Sigmoid colon (tissue), 7 donors: ENCODE results near the gene ZFTA. TPM values are rescaled to one million over a fixed set of nuclear protein-coding genes. Genes with fewer than 3 reads are reported as not detected.

Experiments used
- DNase-seq: peaks from one replicate; pipeline ENCODE4 v3.0.0-alpha.2; 2019
- H3K27ac ChIP-seq, 4 donors: fragments of 200-600 bp; sonication (generic); one replicate each; pipeline ENCODE4 v1.5.1; 2016 to 2019; ENCODE audit warnings: mild to moderate bottlenecking in 1 of 4
- H3K27me3 ChIP-seq, 3 donors: fragments of 200-600 bp; sonication (generic); one replicate each; pipeline ENCODE4 v1.5.1; 2019; ENCODE audit warnings: mild to moderate bottlenecking in 1 of 3
- H3K36me3 ChIP-seq, 4 donors: fragments of 200-600 bp; sonication (generic); one replicate each; pipeline ENCODE4 v1.5.1; 2016 to 2019
- H3K4me1 ChIP-seq, 4 donors: fragments of 200-600 bp; sonication (generic); one replicate each; pipeline ENCODE4 v1.5.1; 2017 to 2019
- H3K4me3 ChIP-seq, 4 donors: fragments of 200-600 bp; sonication (generic); one replicate each; pipeline ENCODE4 v1.5.1; 2017 to 2019; ENCODE audit warnings: mild to moderate bottlenecking in 2 of 4, moderate library complexity in 1 of 4
- H3K9me3 ChIP-seq, 4 donors: fragments of 200-600 bp in 3 of 4; sonication (generic) in 3 of 4; one replicate each; pipeline versions ENCODE4 v1.5.1 to v1.6.1; 2013 to 2019
- EP300 ChIP-seq, 4 donors: sonication (generic); formaldehyde crosslinking; IDR thresholded peaks; one replicate each; pipeline ENCODE4 v1.6.1; 2017; ENCODE audit warnings: antibody characterized with exemption in 4 of 4
- POLR2A ChIP-seq, 2 donors: fragments of 450-650 bp; IDR thresholded peaks; one replicate each; pipeline ENCODE4 v1.6.1; 2016; ENCODE audit warnings: antibody characterized with exemption in 2 of 2, mild to moderate bottlenecking in 2 of 2, moderate library complexity in 2 of 2
- POLR2AphosphoS5 ChIP-seq, 4 donors: sonication (generic); formaldehyde crosslinking; IDR thresholded peaks; one replicate each; pipeline ENCODE4 v1.6.1; 2017; ENCODE audit warnings: antibody characterized with exemption in 4 of 4
- WGBS, 2 donors: extraction: QIAGEN DNeasy Blood & Tissue Kit; methylation state at CpG; one replicate each; pipeline ENCODE4 v1.1.7; 2013; 5-methylcytosine and 5-hydroxymethylcytosine counted together
- intact Hi-C: fragments of 100-400 bp; cut with DNase I; formaldehyde crosslinking; loops from one replicate; pipeline ENCODE4 v1.15.1; 2023
- polyA plus RNA-seq, 3 donors: library from polyadenylated mRNA; stranded (reverse); fragments of 200-250 nt; gene quantifications; one replicate each; pipeline ENCODE4 v1.2.3, GENCODE V29; 2013
- total RNA-seq, 4 donors: library from RNA; depleted of rRNA; stranded (reverse); fragments of >200 nt; gene quantifications; one replicate each; pipeline ENCODE4 v1.1.0, GENCODE V29; 2016
- TF ChIP-seq, protein P1 (sequence below), 4 experiments: fragments of 450-650 bp in 3 of 4; fragments of 200-600 bp in 1 of 4; IDR thresholded peaks; one replicate each; pipeline ENCODE4 v1.5.1; 2016 to 2019; ENCODE audit warnings: antibody characterized with exemption in 4 of 4, mild to moderate bottlenecking in 3 of 4, moderate library complexity in 2 of 4
- donor health status: healthy with polysubstance abuse.
- donor health status: Bipolar disorder and iron deficiency.
- donor health status: healthy.

The ZFTA gene
- total and polyA plus RNA-seq, 7 donors = 0.69 to 20.4 (median 11.1) TPM

DNA sequence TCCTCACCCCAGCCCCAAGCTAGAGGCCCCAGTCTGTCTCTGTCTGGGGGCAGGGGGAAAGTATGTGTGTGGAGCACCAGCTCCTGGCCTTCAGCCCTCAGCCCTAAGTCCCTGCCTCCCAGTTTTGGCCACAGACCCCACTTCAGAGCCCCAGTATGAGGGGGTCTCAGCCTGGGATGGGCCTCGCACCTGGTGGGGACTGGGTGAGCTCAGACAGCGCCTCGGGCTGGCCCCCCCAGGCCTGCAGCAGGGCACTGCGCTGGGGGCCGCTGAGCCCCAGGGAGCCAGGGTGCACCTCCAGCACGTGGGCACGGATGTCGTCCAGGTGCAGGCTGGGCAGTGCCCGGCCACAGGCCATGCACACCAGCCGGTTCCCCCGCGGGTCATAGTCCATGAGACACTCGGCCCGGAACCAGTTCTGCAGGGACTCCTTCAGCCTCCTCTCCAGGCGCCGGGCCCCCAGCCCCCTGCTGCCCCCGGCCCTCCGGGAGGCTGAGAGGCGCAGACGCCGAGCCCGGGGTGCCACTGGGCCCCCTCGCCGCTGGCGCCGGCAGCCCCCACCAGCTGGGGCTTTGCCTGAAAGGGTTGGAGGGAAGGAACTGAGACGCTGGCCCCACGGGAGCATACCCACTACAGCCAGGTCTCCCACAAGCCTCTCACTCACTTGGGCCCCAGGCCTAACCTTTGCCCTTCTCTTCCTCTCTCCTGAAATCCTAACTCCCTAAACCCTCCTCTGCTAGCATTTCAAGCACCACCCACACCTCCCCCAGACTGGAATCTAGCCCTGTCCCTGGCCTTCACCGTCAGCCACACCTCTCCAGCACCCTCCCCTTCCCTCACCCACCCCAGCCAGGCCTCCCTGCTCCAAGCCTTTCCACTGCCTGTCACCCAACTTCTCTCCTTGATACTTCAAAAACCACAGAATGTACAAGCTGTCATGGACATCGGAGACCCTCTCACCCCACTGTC is 3.6 kb downstream of the ZFTA start:
- peak overlapping the region in 2 of 4 donors; percentile 62 to 65 for H3K4me3 ChIP-seq
- H3K27ac ChIP-seq = peak overlapping the region; percentile 86 to 94 (median 91)
- no peak for DNase-seq

DNA sequence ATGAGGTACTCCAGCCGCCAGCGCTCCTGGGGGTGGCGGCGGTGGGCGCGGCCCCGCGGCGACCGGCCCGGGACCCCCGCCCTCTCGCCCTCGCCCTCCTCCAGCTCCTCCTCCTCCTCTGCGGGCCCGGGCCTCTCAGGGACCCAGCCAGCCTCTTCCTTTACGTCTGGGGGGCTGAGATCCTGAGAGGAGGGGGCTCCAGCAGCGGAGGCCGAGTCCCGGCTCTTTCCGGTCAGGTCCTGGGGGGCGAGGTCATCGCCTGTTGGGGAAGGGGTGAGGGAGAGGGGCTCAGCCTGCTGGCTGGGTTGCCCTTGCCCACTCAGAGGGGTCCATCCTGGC is 4.3 kb downstream of the ZFTA start:
- intact Hi-C loops = loop anchor here (5.0 to 10.0 kb wide), 2 partner anchors 92 to 980 kb away; partner anchors contain the start of genes ATL3 and TMEM179B
- WGBS, 2 donors = 82 to 88% methylated on average over 23 of the region's 23 CpGs
- Histone ChIP-seq H3K36me3 (peaks cover 0 to 5% (median 0%) of the 10 kb centered on the region in 4 donors), H3K27me3 (no peaks in the 10 kb centered on the region), H3K4me3 (peak overlapping the region in 3 of 4 donors; percentile 52 to 65 (median 62)), H3K27ac (peak overlapping the region; percentile 86 to 94 (median 91)), H3K4me1 (peaks cover 0 to 63% (median 57%) of the 10 kb centered on the region in 4 donors), H3K9me3 (no peaks in the 10 kb centered on the region)
- peak; percentile 73 for DNase-seq
- no peak for TF ChIP-seq POLR2A (IDR thresholded peaks at IDR 0.05)
- no peak for TF ChIP-seq EP300 (IDR thresholded peaks at IDR 0.05)
- TF ChIP-seq, protein P1, sequence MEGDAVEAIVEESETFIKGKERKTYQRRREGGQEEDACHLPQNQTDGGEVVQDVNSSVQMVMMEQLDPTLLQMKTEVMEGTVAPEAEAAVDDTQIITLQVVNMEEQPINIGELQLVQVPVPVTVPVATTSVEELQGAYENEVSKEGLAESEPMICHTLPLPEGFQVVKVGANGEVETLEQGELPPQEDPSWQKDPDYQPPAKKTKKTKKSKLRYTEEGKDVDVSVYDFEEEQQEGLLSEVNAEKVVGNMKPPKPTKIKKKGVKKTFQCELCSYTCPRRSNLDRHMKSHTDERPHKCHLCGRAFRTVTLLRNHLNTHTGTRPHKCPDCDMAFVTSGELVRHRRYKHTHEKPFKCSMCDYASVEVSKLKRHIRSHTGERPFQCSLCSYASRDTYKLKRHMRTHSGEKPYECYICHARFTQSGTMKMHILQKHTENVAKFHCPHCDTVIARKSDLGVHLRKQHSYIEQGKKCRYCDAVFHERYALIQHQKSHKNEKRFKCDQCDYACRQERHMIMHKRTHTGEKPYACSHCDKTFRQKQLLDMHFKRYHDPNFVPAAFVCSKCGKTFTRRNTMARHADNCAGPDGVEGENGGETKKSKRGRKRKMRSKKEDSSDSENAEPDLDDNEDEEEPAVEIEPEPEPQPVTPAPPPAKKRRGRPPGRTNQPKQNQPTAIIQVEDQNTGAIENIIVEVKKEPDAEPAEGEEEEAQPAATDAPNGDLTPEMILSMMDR (IDR thresholded peaks at IDR 0.05) = no peak
- no peak for TF ChIP-seq POLR2AphosphoS5 (IDR thresholded peaks at IDR 0.05)

More for the DNA sequence above, 3.6 kb downstream of the ZFTA start:
- H3K9me3 ChIP-seq = no peaks in the 10 kb centered on the region
- peaks cover 0 to under 1% (median 0%) of the 10 kb centered on the region in 4 donors for H3K36me3 ChIP-seq
- intact Hi-C loops = loop anchor here (5.0 to 10.0 kb wide), 2 partner anchors 93 to 980 kb away; partner anchors contain the start of genes ATL3 and TMEM179B
- WGBS, 2 donors = 24 to 73% methylated on average over 30 of the region's 30 CpGs
- no peaks in the 10 kb centered on the region for H3K27me3 ChIP-seq
- peaks cover 0 to 69% (median 63%) of the 10 kb centered on the region in 4 donors for H3K4me1 ChIP-seq
- no peak for TF ChIP-seq EP300 (IDR thresholded peaks at IDR 0.05)

GRCh38 chr11:63763496-63764339 is 4.9 kb downstream of the ZFTA start:
- Histone ChIP-seq H3K27me3 (no peaks in the 10 kb centered on the region), H3K9me3 (no peaks in the 10 kb centered on the region), H3K27ac (peak overlapping the region; percentile 86 to 94 (median 91)), H3K36me3 (peaks cover 0 to 11% (median 0%) of the 10 kb centered on the region in 4 donors), H3K4me1 (peaks cover 0 to 61% (median 55%) of the 10 kb centered on the region in 4 donors), H3K4me3 (peak overlapping the region; percentile 52 to 65 (median 58))
- intact Hi-C loops = loop anchor here (5.0 to 10.0 kb wide), 2 partner anchors 91 to 979 kb away; partner anchors contain the start of genes ATL3 and TMEM179B
- TF ChIP-seq POLR2AphosphoS5 (IDR thresholded peaks at IDR 0.05) = peak; percentile 80 to 91 (median 82)
- TF ChIP-seq, protein P1 (IDR thresholded peaks at IDR 0.05) = no peak
- TF ChIP-seq POLR2A (IDR thresholded peaks at IDR 0.05) = peak; percentile 41 to 43
- TF ChIP-seq EP300 (IDR thresholded peaks at IDR 0.05) = no peak
- DNase-seq = peak; percentile 89
- 86 to 90% methylated on average over 82 of the region's 82 CpGs for WGBS, 2 donors

GRCh38 chr11:63762654-63763495 is 5.7 kb downstream of the ZFTA start:
- intact Hi-C loops = loop anchor here (5.0 to 10.0 kb wide), 2 partner anchors 91 to 978 kb away; partner anchors contain the start of genes ATL3 and TMEM179B
- TF ChIP-seq POLR2A (IDR thresholded peaks at IDR 0.05) = no peak
- TF ChIP-seq, protein P1 (IDR thresholded peaks at IDR 0.05) = peak in 1 of 4 experiments; percentile 24
- peak; percentile 21 to 49 (median 29) for TF ChIP-seq POLR2AphosphoS5 (IDR thresholded peaks at IDR 0.05)
- TF ChIP-seq EP300 (IDR thresholded peaks at IDR 0.05) = no peak
- peaks cover 0 to 19% (median 0%) of the 10 kb centered on the region in 4 donors for H3K36me3 ChIP-seq
- peak overlapping the region; percentile 86 to 94 (median 91) for H3K27ac ChIP-seq
- no peaks in the 10 kb centered on the region for H3K9me3 ChIP-seq
- peak overlapping the region; percentile 52 to 65 (median 58) for H3K4me3 ChIP-seq
- no peaks in the 10 kb centered on the region for H3K27me3 ChIP-seq
- peaks cover 0 to 61% (median 55%) of the 10 kb centered on the region in 4 donors for H3K4me1 ChIP-seq
- peak; percentile 85 for DNase-seq
- 31 to 66% methylated on average over 96 of the region's 96 CpGs for WGBS, 2 donors
